Gastroesophageal sphincter (tissue), 2 donors: ENCODE results near the gene C9orf50.

Source experiments
- POLR2A ChIP-seq, 2 donors: fragments of 450-650 bp; IDR thresholded peaks; one replicate each; pipeline ENCODE4 v1.6.1; 2017; ENCODE audit warnings: antibody characterized with exemption in 2 of 2, mild to moderate bottlenecking in 2 of 2, moderate library complexity in 1 of 2
- POLR2AphosphoS5 ChIP-seq: sonication (generic); formaldehyde crosslinking; IDR thresholded peaks from one replicate; pipeline ENCODE4 v1.6.1; 2017; ENCODE audit warnings: antibody characterized with exemption

GRCh38 chr9:129639756-129640085 is 18.8 kb upstream of the C9orf50 start:
- no peak for TF ChIP-seq POLR2A (IDR thresholded peaks at IDR 0.05)
- no peak for TF ChIP-seq POLR2AphosphoS5
